ENCODE results near the gene TPD52L2. TPM values are rescaled to one million over a fixed set of nuclear protein-coding genes. Genes with fewer than 3 reads are reported as not detected.

TPD52L2 gene
- polyA plus RNA-seq, 1 experiment = 202 TPM

DNA sequence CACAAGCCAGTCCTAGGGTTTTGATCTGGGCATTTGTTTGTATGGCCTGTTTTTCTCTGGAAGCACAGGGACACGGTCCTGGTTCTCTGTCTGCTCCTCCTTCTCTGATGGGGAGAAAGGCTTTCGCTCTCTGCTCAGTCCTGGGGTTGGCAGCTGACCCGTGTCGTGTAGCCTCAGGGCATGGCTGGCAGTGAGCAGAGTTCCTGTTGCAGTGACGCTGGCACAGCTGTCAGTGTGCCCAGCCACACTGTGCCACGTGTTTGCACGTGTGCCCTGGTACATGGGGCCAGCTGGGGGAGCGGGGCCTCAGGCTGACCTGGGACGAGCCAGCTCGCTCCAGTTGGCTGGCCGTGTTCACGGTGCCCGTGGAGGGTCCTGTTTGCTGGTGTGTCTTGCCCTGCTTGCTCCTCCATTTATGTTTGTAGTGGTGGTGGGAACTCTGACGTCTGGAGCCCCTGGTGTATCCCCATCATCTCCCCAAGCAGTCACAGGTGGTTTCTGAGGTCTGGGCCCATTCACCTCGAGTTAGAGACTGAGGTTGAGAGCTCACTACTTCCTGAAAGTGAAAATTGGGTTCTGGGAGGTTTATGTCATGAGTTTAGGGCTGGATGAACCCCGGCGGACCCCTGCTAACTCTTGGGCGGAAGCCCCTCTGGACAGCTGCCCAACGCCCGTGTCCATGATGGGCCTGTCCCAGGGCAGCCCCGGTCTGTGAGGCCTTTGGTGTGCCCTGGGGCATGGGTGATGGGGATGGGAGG lies 19.6 kb downstream of the TPD52L2 start:
- TF ChIP-seq, protein P1, sequence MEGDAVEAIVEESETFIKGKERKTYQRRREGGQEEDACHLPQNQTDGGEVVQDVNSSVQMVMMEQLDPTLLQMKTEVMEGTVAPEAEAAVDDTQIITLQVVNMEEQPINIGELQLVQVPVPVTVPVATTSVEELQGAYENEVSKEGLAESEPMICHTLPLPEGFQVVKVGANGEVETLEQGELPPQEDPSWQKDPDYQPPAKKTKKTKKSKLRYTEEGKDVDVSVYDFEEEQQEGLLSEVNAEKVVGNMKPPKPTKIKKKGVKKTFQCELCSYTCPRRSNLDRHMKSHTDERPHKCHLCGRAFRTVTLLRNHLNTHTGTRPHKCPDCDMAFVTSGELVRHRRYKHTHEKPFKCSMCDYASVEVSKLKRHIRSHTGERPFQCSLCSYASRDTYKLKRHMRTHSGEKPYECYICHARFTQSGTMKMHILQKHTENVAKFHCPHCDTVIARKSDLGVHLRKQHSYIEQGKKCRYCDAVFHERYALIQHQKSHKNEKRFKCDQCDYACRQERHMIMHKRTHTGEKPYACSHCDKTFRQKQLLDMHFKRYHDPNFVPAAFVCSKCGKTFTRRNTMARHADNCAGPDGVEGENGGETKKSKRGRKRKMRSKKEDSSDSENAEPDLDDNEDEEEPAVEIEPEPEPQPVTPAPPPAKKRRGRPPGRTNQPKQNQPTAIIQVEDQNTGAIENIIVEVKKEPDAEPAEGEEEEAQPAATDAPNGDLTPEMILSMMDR (IDR thresholded peaks at IDR 0.05; ENCODE audit: low read depth, low read length) = no peak
- DNase-seq (ENCODE audit: low read depth, low spot score) = no peak
- H3K27ac ChIP-seq (ENCODE audit: low read depth, low read length) = no peak overlapping the region
- no peak overlapping the region for H3K4me3 ChIP-seq (ENCODE audit: low read depth, low read length)
- H3K27me3 ChIP-seq (ENCODE audit: control insufficient read depth, insufficient read depth, low read length) = no peaks in the 10 kb centered on the region
- no peaks in the 10 kb centered on the region; the same call in 1 of the 2 replicates for H3K9me3 ChIP-seq (ENCODE audit: control insufficient read depth, insufficient read depth, low read length)
- CTCF ChIA-PET = no interaction called here
- POLR2A ChIA-PET = interaction anchor here (0.6 kb wide), 1 partner anchor 17 kb away, joined by 3 read pairs; no protein-coding TSS in a partner anchor

DNA sequence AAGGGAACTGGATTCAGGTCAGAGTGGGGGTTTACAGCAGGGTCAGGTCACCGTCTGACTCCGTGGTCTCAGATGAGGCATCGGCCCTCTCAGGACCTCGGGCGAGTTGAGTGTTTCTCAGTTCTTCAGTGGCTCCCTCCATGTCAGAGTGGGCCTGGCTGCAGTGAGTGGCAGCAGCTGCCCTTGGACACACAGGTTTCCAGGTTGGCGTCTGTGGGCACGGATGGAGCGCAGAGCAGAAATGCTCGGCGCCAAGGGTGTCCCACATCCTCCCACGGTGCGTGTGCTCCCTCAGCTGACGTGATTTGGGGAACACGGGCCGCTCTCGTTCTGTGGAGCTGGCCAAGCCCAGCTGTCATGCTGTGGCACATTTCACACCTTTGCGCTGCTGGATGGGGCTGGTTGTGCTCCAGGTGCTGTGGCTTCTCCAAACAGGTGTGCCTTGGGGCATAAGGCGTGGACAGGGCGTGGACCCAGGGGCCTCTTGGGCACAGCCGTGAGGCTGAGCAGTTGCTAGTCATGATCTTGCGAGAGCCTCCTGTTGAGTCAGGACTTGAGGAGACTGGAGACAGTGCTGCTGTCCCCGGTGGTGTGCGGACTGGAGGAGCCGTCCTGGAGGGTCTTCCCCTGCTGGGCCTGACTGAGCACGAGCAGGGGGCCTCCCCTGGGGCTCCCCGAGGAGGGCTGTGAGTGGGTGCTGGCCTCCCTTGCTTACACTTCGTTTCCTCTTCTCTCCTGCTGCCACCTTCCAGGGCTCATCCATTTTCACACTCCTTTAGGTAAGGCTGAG lies 20.4 kb downstream of the TPD52L2 start:
- ChIA-PET POLR2A (interaction anchor here (0.6 kb wide), 1 partner anchor 16 kb away, joined by 3 read pairs; no protein-coding TSS in a partner anchor), CTCF (no interaction called here)
- no peak for DNase-seq (ENCODE audit: low read depth, low spot score)
- Histone ChIP-seq H3K27me3 (ENCODE audit: control insufficient read depth, insufficient read depth, low read length) (no peaks in the 10 kb centered on the region), H3K27ac (ENCODE audit: low read depth, low read length) (no peak overlapping the region), H3K9me3 (ENCODE audit: control insufficient read depth, insufficient read depth, low read length) (no peaks in the 10 kb centered on the region; the same call in 1 of the 2 replicates), H3K4me3 (ENCODE audit: low read depth, low read length) (no peak overlapping the region)
- TF ChIP-seq, protein P1 (IDR thresholded peaks at IDR 0.05; ENCODE audit: low read depth, low read length) = no peak

DNA sequence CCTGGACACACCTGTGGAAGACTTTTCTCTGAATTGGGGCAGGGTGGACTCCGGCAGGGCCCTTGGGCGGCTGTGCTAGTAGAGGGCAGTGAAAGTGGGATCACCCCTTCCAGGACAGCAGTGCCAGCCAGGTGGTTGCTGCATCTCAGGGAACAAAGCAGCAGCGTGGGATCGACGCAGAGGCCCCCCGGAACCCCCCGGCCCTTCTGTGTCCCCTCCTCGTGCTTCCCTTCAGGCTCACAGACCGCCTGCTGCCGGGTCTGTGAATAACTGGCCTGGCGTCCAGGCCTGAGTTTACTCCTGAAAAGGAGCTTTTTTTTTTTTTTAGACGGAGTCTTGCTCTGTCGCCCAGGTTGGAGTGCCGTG lies 21.0 kb downstream of the TPD52L2 start:
- TF ChIP-seq, protein P1 (IDR thresholded peaks at IDR 0.05; ENCODE audit: low read depth, low read length) = no peak
- Histone ChIP-seq H3K27me3 (ENCODE audit: control insufficient read depth, insufficient read depth, low read length) (no peaks in the 10 kb centered on the region), H3K9me3 (ENCODE audit: control insufficient read depth, insufficient read depth, low read length) (no peaks in the 10 kb centered on the region; the same call in 1 of the 2 replicates), H3K4me3 (ENCODE audit: low read depth, low read length) (no peak overlapping the region), H3K27ac (ENCODE audit: low read depth, low read length) (no peak overlapping the region)
- ChIA-PET CTCF (no interaction called here), POLR2A (no interaction called here)
- DNase-seq (ENCODE audit: low read depth, low spot score) = no peak

DNA sequence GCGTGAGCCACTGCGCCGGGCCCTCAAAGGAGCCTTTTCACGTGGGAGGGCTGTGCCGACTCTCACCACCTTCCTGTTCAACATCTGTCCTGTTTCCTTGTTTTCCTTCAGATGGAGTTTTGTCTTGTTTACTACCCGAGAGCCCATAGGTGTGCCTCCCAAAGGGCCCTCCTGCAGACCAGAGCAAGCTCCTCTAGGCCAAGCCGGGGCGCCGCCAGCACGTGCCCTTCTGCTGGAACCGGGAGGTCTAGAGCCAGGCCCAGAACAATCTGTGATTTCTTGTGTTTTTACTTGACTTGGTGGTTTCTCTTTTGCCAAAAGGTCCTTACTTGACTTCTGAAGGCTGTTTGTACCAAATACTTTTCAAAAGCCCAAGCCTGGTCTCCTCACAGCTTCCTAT lies 21.9 kb downstream of the TPD52L2 start:
- DNase-seq (ENCODE audit: low read depth, low spot score) = no peak
- ChIA-PET POLR2A (no interaction called here), CTCF (interaction anchor here (0.6 kb wide), 1 partner anchor 113 kb away, joined by 5 read pairs; no protein-coding TSS in a partner anchor)
- Histone ChIP-seq H3K27ac (ENCODE audit: low read depth, low read length) (no peak overlapping the region), H3K27me3 (ENCODE audit: control insufficient read depth, insufficient read depth, low read length) (no peaks in the 10 kb centered on the region), H3K9me3 (ENCODE audit: control insufficient read depth, insufficient read depth, low read length) (no peaks in the 10 kb centered on the region; the same call in 1 of the 2 replicates), H3K4me3 (ENCODE audit: low read depth, low read length) (no peak overlapping the region)
- TF ChIP-seq, protein P1 (IDR thresholded peaks at IDR 0.05; ENCODE audit: low read depth, low read length) = no peak

Data from AG04450 (cell line).